NCI-H187 treated with DMSO at 0.1 percent for 48 hours (cell line): ENCODE data around the gene FBXL15.

Experiments
- DNase-seq: peaks from one replicate; lab custom pipeline; 2025; lab: John Stamatoyannopoulos, UW

Gene FBXL15

GRCh38 chr10:102431452-102432124, 11.0 kb downstream of the FBXL15 start:
- no peak for DNase-seq

- DNase-seq, result peak; percentile 48
Observed at GRCh38 chr10:102432162-102432950, 11.7 kb downstream of the FBXL15 start, which contains the start of gene CUEDC2. Gene CUEDC2, minus strand, starts transcription at chr10:102432574. Its CDS starts 7,386 bp downstream, at chr10:102425188.

GRCh38 chr10:102433619-102434046, 13.0 kb downstream of the FBXL15 start:
- no peak for DNase-seq

GRCh38 chr10:102434394-102435132, 13.9 kb downstream of the FBXL15 start:
- DNase-seq, result no peak

- DNase-seq, result no peak
Observed at GRCh38 chr10:102435133-102435497, 14.5 kb downstream of the FBXL15 start.

- DNase-seq, result no peak
Observed at GRCh38 chr10:102435529-102436233, 15.0 kb downstream of the FBXL15 start.

GRCh38 chr10:102436312-102436711, 15.7 kb downstream of the FBXL15 start:
- DNase-seq, result no peak

- no peak for DNase-seq
Observed at GRCh38 chr10:102437515-102437914, 16.9 kb downstream of the FBXL15 start.

GRCh38 chr10:102438374-102438773, 17.7 kb downstream of the FBXL15 start:
- no peak for DNase-seq

- DNase-seq, result no peak
Observed at GRCh38 chr10:102444851-102445250, 24.2 kb downstream of the FBXL15 start.

GRCh38 chr10:102449321-102450123, 28.9 kb downstream of the FBXL15 start:
- peak; percentile 0 for DNase-seq

GRCh38 chr10:102450124-102450373, 29.4 kb downstream of the FBXL15 start:
- DNase-seq, result no peak

GRCh38 chr10:102450374-102451104, 29.9 kb downstream of the FBXL15 start:
- DNase-seq, result peak; percentile 19

GRCh38 chr10:102451105-102451969, 30.7 kb downstream of the FBXL15 start, which contains the start of gene C10orf95:
Gene C10orf95, minus strand, starts transcription at chr10:102451543. Its CDS starts 450 bp downstream, at chr10:102451093.
- DNase-seq, result no peak

- no peak for DNase-seq
Observed at GRCh38 chr10:102452672-102453340, 32.2 kb downstream of the FBXL15 start.

GRCh38 chr10:102453502-102453901, 32.9 kb downstream of the FBXL15 start:
- no peak for DNase-seq

- DNase-seq, result peak; percentile 0
Observed at GRCh38 chr10:102454662-102455487, 34.2 kb downstream of the FBXL15 start.

GRCh38 chr10:102455893-102456471, 35.3 kb downstream of the FBXL15 start:
- no peak for DNase-seq
